ENCODE measurements around the gene ERAP2. TPM values are rescaled to one million over a fixed set of nuclear protein-coding genes. Genes with fewer than 3 reads are reported as not detected.

ERAP2 gene
- total and polyA plus RNA-seq, 2 of the 13 experiments (the other 11 are each of a cell fraction or from before 2014, with no cell fraction given), result 12.8 to 16.6 TPM

- no peak for TF ChIP-seq MEIS2 (CRISPR knock-in tag; IDR thresholded peaks at IDR 0.05)
- TF ChIP-seq ZNF644 (CRISPR knock-in tag; IDR thresholded peaks at IDR 0.05; ENCODE audit: low read depth), result no peak
- no peak for TF ChIP-seq ZNF687 (CRISPR knock-in tag; IDR thresholded peaks at IDR 0.05)
- no peak for TF ChIP-seq GPBP1L1 (CRISPR knock-in tag; IDR thresholded peaks at IDR 0.05)
- TF ChIP-seq ZNF234 (CRISPR knock-in tag; conservative IDR thresholded peaks at IDR 0.05), result no peak
- TF ChIP-seq SRSF9 (IDR thresholded peaks at IDR 0.05; ENCODE audit: borderline replicate concordance, insufficient read depth, low read depth, low read length, poor library complexity, severe bottlenecking), result no peak
- TF ChIP-seq ZNF543 (CRISPR knock-in tag; IDR thresholded peaks at IDR 0.05), result no peak
- peak; percentile 21; the same call in 1 of the 2 replicates for TF ChIP-seq SKIL (CRISPR knock-in tag; IDR thresholded peaks at IDR 0.05; ENCODE audit: borderline replicate concordance)
- TF ChIP-seq KMT2A (CRISPR knock-in tag; IDR thresholded peaks at IDR 0.05), result no peak
- TF ChIP-seq SOX13 (IDR thresholded peaks at IDR 0.05), result no peak
- peak in 1 of 2 experiments; percentile 54; a peak in 1 of 4 replicates for TF ChIP-seq SOX13 (CRISPR knock-in tag; conservative IDR thresholded peaks at IDR 0.05 in 1 of 2, IDR thresholded peaks at IDR 0.05 in 1 of 2)
- no peak for TF ChIP-seq MBD4 (IDR thresholded peaks at IDR 0.05; ENCODE audit: borderline replicate concordance, low read length)
- TF ChIP-seq POLR2G (IDR thresholded peaks at IDR 0.05; ENCODE audit: low read depth, low read length), result peak; percentile 48; the same call in 1 of the 2 replicates
- no peak for TF ChIP-seq ZNF382 (CRISPR knock-in tag; IDR thresholded peaks at IDR 0.05; ENCODE audit: borderline replicate concordance)
- TF ChIP-seq ATF7 (IDR thresholded peaks at IDR 0.05), result no peak
- no peak for TF ChIP-seq ATF7 (CRISPR knock-in tag; IDR thresholded peaks at IDR 0.05)
- no peak for TF ChIP-seq SCMH1 (CRISPR knock-in tag; IDR thresholded peaks at IDR 0.05; ENCODE audit: borderline replicate concordance)
- TF ChIP-seq NR0B2 (CRISPR knock-in tag; IDR thresholded peaks at IDR 0.05), result no peak
- TF ChIP-seq BCL6 (CRISPR knock-in tag; IDR thresholded peaks at IDR 0.05), result no peak
- no peak for TF ChIP-seq ZNF75D (CRISPR knock-in tag; IDR thresholded peaks at IDR 0.05; ENCODE audit: borderline replicate concordance)
- 0 out of 2 replicates have a peak, but pooled peaks have one; percentile 43 for TF ChIP-seq ZSCAN30 (CRISPR knock-in tag; IDR thresholded peaks at IDR 0.05)
- no peak for TF ChIP-seq HMGA1 (CRISPR knock-in tag; conservative IDR thresholded peaks at IDR 0.05)
- no peak for TF ChIP-seq RELA (CRISPR knock-in tag; IDR thresholded peaks at IDR 0.05)
- no peak; the same call in 1 of the 2 replicates for TF ChIP-seq TAF1 (CRISPR knock-in tag; IDR thresholded peaks at IDR 0.05)
Observed at GRCh38 chr5:96875791-96876291, 459 bp upstream of the ERAP2 start (continued).

Measured in HepG2 (cell line).